Measurements from ENCODE around the gene PTPRN2. TPM values are rescaled to one million over a fixed set of nuclear protein-coding genes. Genes with fewer than 3 reads are reported as not detected.

Gene PTPRN2
- total and polyA plus RNA-seq, 3 experiments from 2014 or later: 0.33 to 1.2 (median 0.42) TPM

- Mint-ChIP-seq H3K4me3 (peak overlapping the region in 2 of 7 donors; percentile 60 to 71), H3K4me1 (peaks cover 4 to 15% (median 9%) of the 10 kb centered on the region in 3 donors), H3K36me3 (peaks cover 0 to 1% (median 0%) of the 10 kb centered on the region in 3 donors), H3K9me3 (peaks cover 0 to 8% (median 4%) of the 10 kb centered on the region in 5 donors), H3K27me3 (peaks cover 35 to 49% of the 10 kb centered on the region in 2 donors), H3K27ac (no peak overlapping the region)
- no peaks in the 10 kb centered on the region for H3K9me3 ChIP-seq (ENCODE audit: low read length)
- CTCF ChIA-PET: no interaction called here
- H3K4me1 ChIP-seq (ENCODE audit: insufficient read depth, low read length): peaks cover 11% of the 10 kb centered on the region
- H3K4me3 ChIP-seq (ENCODE audit: low read length): no peak overlapping the region
- POLR2A ChIA-PET: no interaction called here
- peak in 1 of 5 donors; percentile 0 for DNase-seq
- peaks cover 37% of the 10 kb centered on the region for H3K27me3 ChIP-seq (ENCODE audit: insufficient read depth, low read length, poor library complexity, severe bottlenecking)
- H3K36me3 ChIP-seq (ENCODE audit: insufficient read depth, low read length): no peaks in the 10 kb centered on the region
- no peak overlapping the region for H3K27ac ChIP-seq (ENCODE audit: low read depth, low read length)
Observed at GRCh38 chr7:158586499-158587161, 993 bp downstream of the PTPRN2 start.

- peak overlapping the region in 6 of 7 donors; percentile 51 to 86 (median 66) for H3K4me3 Mint-ChIP-seq
- no peak for DNase-seq
- CTCF ChIA-PET: no interaction called here
- H3K27ac ChIP-seq (ENCODE audit: low read depth, low read length): no peak overlapping the region
- H3K27me3 Mint-ChIP-seq: peaks cover 39 to 51% of the 10 kb centered on the region in 2 donors
- no peaks in the 10 kb centered on the region for H3K9me3 ChIP-seq (ENCODE audit: low read length)
- no peak overlapping the region for H3K4me3 ChIP-seq (ENCODE audit: low read length)
- H3K27me3 ChIP-seq (ENCODE audit: insufficient read depth, low read length, poor library complexity, severe bottlenecking): peaks cover 37% of the 10 kb centered on the region
- peaks cover 11% of the 10 kb centered on the region for H3K4me1 ChIP-seq (ENCODE audit: insufficient read depth, low read length)
- peaks cover 4 to 15% (median 9%) of the 10 kb centered on the region in 3 donors for H3K4me1 Mint-ChIP-seq
- H3K36me3 ChIP-seq (ENCODE audit: insufficient read depth, low read length): no peaks in the 10 kb centered on the region
- H3K27ac Mint-ChIP-seq: no peak overlapping the region
- POLR2A ChIA-PET: no interaction called here
- H3K9me3 Mint-ChIP-seq: peaks cover 1 to 11% (median 6%) of the 10 kb centered on the region in 5 donors
- H3K36me3 Mint-ChIP-seq: peaks cover 0 to 1% (median 1%) of the 10 kb centered on the region in 3 donors
Observed at GRCh38 chr7:158585721-158586498, 1.7 kb downstream of the PTPRN2 start.

- H3K4me1 ChIP-seq (ENCODE audit: insufficient read depth, low read length): peaks cover 11% of the 10 kb centered on the region
- ChIA-PET CTCF (no interaction called here), POLR2A (no interaction called here)
- H3K27ac ChIP-seq (ENCODE audit: low read depth, low read length): no peak overlapping the region
- no peak overlapping the region for H3K4me3 ChIP-seq (ENCODE audit: low read length)
- peaks cover 11 to 20% (median 18%) of the 10 kb centered on the region in 5 donors for H3K9me3 Mint-ChIP-seq
- no peak overlapping the region for H3K27ac Mint-ChIP-seq
- peaks cover 37% of the 10 kb centered on the region for H3K27me3 ChIP-seq (ENCODE audit: insufficient read depth, low read length, poor library complexity, severe bottlenecking)
- H3K4me1 Mint-ChIP-seq: peaks cover 4 to 15% (median 9%) of the 10 kb centered on the region in 3 donors
- peaks cover 0 to 16% (median 1%) of the 10 kb centered on the region in 3 donors for H3K36me3 Mint-ChIP-seq
- H3K36me3 ChIP-seq (ENCODE audit: insufficient read depth, low read length): no peaks in the 10 kb centered on the region
- H3K4me3 Mint-ChIP-seq: peak overlapping the region in 1 of 7 donors; percentile 44
- peaks cover 48 to 58% of the 10 kb centered on the region in 2 donors for H3K27me3 Mint-ChIP-seq
- DNase-seq: no peak
- H3K9me3 ChIP-seq (ENCODE audit: low read length): peaks cover 3% of the 10 kb centered on the region
Observed at GRCh38 chr7:158584407-158584806, 3.2 kb downstream of the PTPRN2 start.

- Histone ChIP-seq H3K4me1 (ENCODE audit: insufficient read depth, low read length) (peaks cover 11% of the 10 kb centered on the region), H3K9me3 (ENCODE audit: low read length) (peaks cover 6% of the 10 kb centered on the region), H3K36me3 (ENCODE audit: insufficient read depth, low read length) (no peaks in the 10 kb centered on the region), H3K27ac (ENCODE audit: low read depth, low read length) (no peak overlapping the region), H3K27me3 (ENCODE audit: insufficient read depth, low read length, poor library complexity, severe bottlenecking) (peaks cover 35% of the 10 kb centered on the region), H3K4me3 (ENCODE audit: low read length) (no peak overlapping the region)
- DNase-seq: no peak
- CTCF ChIA-PET: no interaction called here
- Mint-ChIP-seq H3K4me1 (peaks cover 4 to 12% (median 7%) of the 10 kb centered on the region in 3 donors), H3K27me3 (peaks cover 52 to 55% of the 10 kb centered on the region in 2 donors), H3K36me3 (peaks cover 0 to 16% (median 1%) of the 10 kb centered on the region in 3 donors), H3K27ac (no peak overlapping the region), H3K9me3 (peaks cover 17 to 24% (median 21%) of the 10 kb centered on the region in 5 donors), H3K4me3 (peak overlapping the region in 1 of 7 donors; percentile 44)
- POLR2A ChIA-PET: no interaction called here
Observed at GRCh38 chr7:158583810-158584209, 3.8 kb downstream of the PTPRN2 start.

- peaks cover 6% of the 10 kb centered on the region for H3K9me3 ChIP-seq (ENCODE audit: low read length)
- no peak for DNase-seq
- peaks cover 17 to 28% (median 21%) of the 10 kb centered on the region in 5 donors for H3K9me3 Mint-ChIP-seq
- H3K36me3 Mint-ChIP-seq: peaks cover 0 to 16% (median 1%) of the 10 kb centered on the region in 3 donors
- H3K4me3 Mint-ChIP-seq: no peak overlapping the region
- peak overlapping the region in 1 of 8 donors; percentile 53 for H3K27ac Mint-ChIP-seq
- ChIA-PET CTCF (no interaction called here), POLR2A (no interaction called here)
- H3K4me1 Mint-ChIP-seq: peaks cover 4 to 9% (median 5%) of the 10 kb centered on the region in 3 donors
- peaks cover 52 to 55% of the 10 kb centered on the region in 2 donors for H3K27me3 Mint-ChIP-seq
- H3K4me1 ChIP-seq (ENCODE audit: insufficient read depth, low read length): peaks cover 11% of the 10 kb centered on the region
- H3K4me3 ChIP-seq (ENCODE audit: low read length): no peak overlapping the region
- H3K27ac ChIP-seq (ENCODE audit: low read depth, low read length): no peak overlapping the region
- peaks cover 30% of the 10 kb centered on the region for H3K27me3 ChIP-seq (ENCODE audit: insufficient read depth, low read length, poor library complexity, severe bottlenecking)
- H3K36me3 ChIP-seq (ENCODE audit: insufficient read depth, low read length): no peaks in the 10 kb centered on the region
Observed at GRCh38 chr7:158583143-158583542, 4.5 kb downstream of the PTPRN2 start.

- POLR2A ChIA-PET: no interaction called here
Observed at GRCh38 chr7:158582089-158582456, 5.5 kb downstream of the PTPRN2 start.

GRCh38 chr7:158581440-158582088, 6.1 kb downstream of the PTPRN2 start:
- POLR2A ChIA-PET: no interaction called here
- Histone ChIP-seq H3K9me3 (ENCODE audit: low read length) (peaks cover 6% of the 10 kb centered on the region), H3K27ac (ENCODE audit: low read depth, low read length) (no peak overlapping the region), H3K36me3 (ENCODE audit: insufficient read depth, low read length) (no peaks in the 10 kb centered on the region), H3K27me3 (ENCODE audit: insufficient read depth, low read length, poor library complexity, severe bottlenecking) (peaks cover 30% of the 10 kb centered on the region), H3K4me1 (ENCODE audit: insufficient read depth, low read length) (peaks cover 10% of the 10 kb centered on the region), H3K4me3 (ENCODE audit: low read length) (no peak overlapping the region)
- no peak for DNase-seq
- H3K27me3 Mint-ChIP-seq: peaks cover 52 to 55% of the 10 kb centered on the region in 2 donors
- CTCF ChIA-PET: no interaction called here
- peaks cover 17 to 28% (median 22%) of the 10 kb centered on the region in 5 donors for H3K9me3 Mint-ChIP-seq
- peaks cover 4 to 9% (median 5%) of the 10 kb centered on the region in 3 donors for H3K4me1 Mint-ChIP-seq
- no peak overlapping the region for H3K27ac Mint-ChIP-seq
- H3K4me3 Mint-ChIP-seq: no peak overlapping the region
- H3K36me3 Mint-ChIP-seq: peaks cover 0 to 16% (median 1%) of the 10 kb centered on the region in 3 donors

More at GRCh38 chr7:158582089-158582456, 5.5 kb downstream of the PTPRN2 start:
- Mint-ChIP-seq H3K4me3 (no peak overlapping the region), H3K4me1 (peaks cover 4 to 9% (median 5%) of the 10 kb centered on the region in 3 donors), H3K27ac (no peak overlapping the region), H3K9me3 (peaks cover 17 to 28% (median 22%) of the 10 kb centered on the region in 5 donors), H3K27me3 (peaks cover 52 to 55% of the 10 kb centered on the region in 2 donors), H3K36me3 (peaks cover 0 to 16% (median 1%) of the 10 kb centered on the region in 3 donors)
- CTCF ChIA-PET: no interaction called here
- Histone ChIP-seq H3K27me3 (ENCODE audit: insufficient read depth, low read length, poor library complexity, severe bottlenecking) (peaks cover 30% of the 10 kb centered on the region), H3K9me3 (ENCODE audit: low read length) (peaks cover 6% of the 10 kb centered on the region), H3K27ac (ENCODE audit: low read depth, low read length) (no peak overlapping the region), H3K4me1 (ENCODE audit: insufficient read depth, low read length) (peaks cover 11% of the 10 kb centered on the region), H3K4me3 (ENCODE audit: low read length) (no peak overlapping the region), H3K36me3 (ENCODE audit: insufficient read depth, low read length) (no peaks in the 10 kb centered on the region)
- DNase-seq: no peak

Data from CD8-positive, alpha-beta memory T cell (primary cell).